Memory B cell (primary cell): Measurements from ENCODE around the gene ANKRD18A.
"Not testable (repeated sequence)": the region's sequence is repeated elsewhere in the genome, so short reads cannot be mapped to it uniquely, and the experiment has no call there.

ENCODE experiments used
- ATAC-seq: fragments of 150-1000 bp; cut with Tn5 transposase; 2 replicates; pipeline ENCODE4 v1.10.0; 2021; ENCODE audit warnings: low read depth, mild to moderate bottlenecking, moderate library complexity
- DNase-seq, 2 donors: peaks; one replicate each; pipeline ENCODE4 v3.0.0; 2022; ENCODE audit warnings: low spot score in 2 of 2
- H3K27ac Mint-ChIP-seq: one replicate; pipeline ENCODE4 v1.8.0; 2022; ENCODE audit warnings: mild to moderate bottlenecking, moderate library complexity, mixed read lengths
- H3K27me3 Mint-ChIP-seq: one replicate; pipeline ENCODE4 v1.8.0; 2022; ENCODE audit warnings: mixed read lengths
- H3K36me3 Mint-ChIP-seq: one replicate; pipeline ENCODE4 v1.8.0; 2022; ENCODE audit warnings: mild to moderate bottlenecking, mixed read lengths
- H3K4me1 Mint-ChIP-seq: one replicate; pipeline ENCODE4 v1.8.0; 2022; ENCODE audit warnings: mixed read lengths
- H3K4me3 Mint-ChIP-seq: one replicate; pipeline ENCODE4 v1.8.0; 2022; ENCODE audit warnings: mild to moderate bottlenecking, moderate library complexity, mixed read lengths
- H3K9me3 Mint-ChIP-seq: one replicate; pipeline ENCODE4 v1.8.0; 2022; ENCODE audit warnings: mixed read lengths

Gene ANKRD18A

GRCh38 chr9:38546497-38547163, 73.8 kb downstream of the ANKRD18A start:
- ATAC-seq, H3K27me3 Mint-ChIP-seq, H3K9me3 Mint-ChIP-seq, H3K27ac Mint-ChIP-seq, H3K36me3 Mint-ChIP-seq, H3K4me3 Mint-ChIP-seq, DNase-seq, H3K4me1 Mint-ChIP-seq: not testable (repeated sequence)

GRCh38 chr9:38540535-38540934, 79.9 kb downstream of the ANKRD18A start:
- H3K4me3 Mint-ChIP-seq, ATAC-seq, H3K9me3 Mint-ChIP-seq, H3K4me1 Mint-ChIP-seq, H3K27ac Mint-ChIP-seq, H3K36me3 Mint-ChIP-seq, H3K27me3 Mint-ChIP-seq, DNase-seq: not testable (repeated sequence)

DNA sequence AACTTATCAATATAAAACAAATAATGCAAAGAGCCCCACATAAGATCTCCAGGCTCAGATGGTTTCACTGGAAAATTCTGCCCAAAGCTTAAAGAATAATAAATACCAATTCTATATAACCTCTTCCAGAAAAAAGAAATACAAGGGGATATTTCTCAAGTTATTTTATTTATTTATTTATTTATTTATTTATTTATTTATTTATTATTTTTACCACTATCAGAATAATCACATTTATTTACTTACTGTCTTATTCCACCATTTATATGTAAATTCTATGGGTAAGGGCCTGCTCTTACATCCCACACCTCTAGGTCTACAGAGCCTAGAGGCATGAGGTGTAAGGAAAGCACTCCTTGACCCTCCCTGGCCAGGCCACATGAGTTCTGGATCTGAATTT, 91.1 kb downstream of the ANKRD18A start:
- ATAC-seq (no peak), DNase-seq (no peak)
- H3K4me1 Mint-ChIP-seq = no peaks in the 10 kb centered on the region
- no peaks in the 10 kb centered on the region for H3K36me3 Mint-ChIP-seq
- H3K9me3 Mint-ChIP-seq = peaks cover 2% of the 10 kb centered on the region
- H3K27me3 Mint-ChIP-seq = peaks cover 2% of the 10 kb centered on the region
- no peak overlapping the region for H3K27ac Mint-ChIP-seq
- no peak overlapping the region for H3K4me3 Mint-ChIP-seq

DNA sequence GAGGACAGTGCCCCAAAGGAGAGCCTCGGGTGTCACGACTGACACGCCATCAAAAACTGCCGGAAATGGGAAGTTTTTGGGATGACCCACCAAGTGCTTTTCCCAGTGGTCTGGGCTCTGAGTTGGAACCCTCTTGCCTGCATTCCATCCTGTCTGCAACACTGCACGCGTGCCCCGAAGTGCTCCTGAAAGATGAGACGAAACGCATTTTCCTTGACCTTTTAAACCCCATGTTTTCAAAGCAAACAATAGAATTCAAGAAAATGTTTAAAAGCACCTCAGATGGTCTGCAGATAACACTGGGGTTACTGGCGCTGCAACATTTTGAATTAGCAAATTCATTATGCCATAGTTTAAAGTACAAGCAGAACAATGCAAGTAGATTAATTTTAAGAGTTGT, 92.9 kb downstream of the ANKRD18A start:
- no peak overlapping the region for H3K27ac Mint-ChIP-seq
- H3K27me3 Mint-ChIP-seq = peaks cover 2% of the 10 kb centered on the region
- H3K9me3 Mint-ChIP-seq = peaks cover 2% of the 10 kb centered on the region
- no peak for ATAC-seq
- DNase-seq = no peak
- H3K4me3 Mint-ChIP-seq = no peak overlapping the region
- no peaks in the 10 kb centered on the region for H3K4me1 Mint-ChIP-seq
- H3K36me3 Mint-ChIP-seq = no peaks in the 10 kb centered on the region

DNA sequence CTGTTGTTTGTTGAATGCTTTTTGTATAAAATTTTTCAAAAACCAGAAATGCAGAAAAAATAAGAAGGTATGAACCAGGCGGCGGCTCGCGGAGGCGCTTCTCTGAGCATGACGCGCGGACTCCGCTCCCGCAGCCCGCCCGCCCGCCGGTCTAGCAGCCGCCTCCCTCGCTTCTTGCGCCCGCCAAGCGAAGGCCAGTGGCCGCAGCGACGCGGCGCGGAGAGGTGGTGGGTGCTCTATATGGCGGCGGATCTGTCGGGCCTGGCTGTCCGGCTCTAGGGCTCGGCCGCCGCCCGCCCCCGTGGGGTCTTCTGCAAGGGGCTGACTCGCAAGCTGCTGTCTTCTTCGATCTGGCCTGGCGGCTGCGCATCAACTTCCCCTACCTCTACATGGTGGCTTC, 93.8 kb downstream of the ANKRD18A start:
- DNase-seq (no peak), ATAC-seq (no peak)
- Mint-ChIP-seq H3K4me1 (no peaks in the 10 kb centered on the region), H3K4me3 (no peak overlapping the region), H3K36me3 (no peaks in the 10 kb centered on the region), H3K9me3 (peaks cover 2% of the 10 kb centered on the region), H3K27me3 (peaks cover 2% of the 10 kb centered on the region), H3K27ac (no peak overlapping the region)

- Mint-ChIP-seq H3K36me3 (no peaks in the 10 kb centered on the region), H3K9me3 (no peaks in the 10 kb centered on the region), H3K27me3 (peaks cover 2% of the 10 kb centered on the region), H3K4me3 (no peak overlapping the region), H3K4me1 (no peaks in the 10 kb centered on the region), H3K27ac (no peak overlapping the region)
- ATAC-seq (no peak), DNase-seq (no peak)
Measured at GRCh38 chr9:38523121-38523520, 97.3 kb downstream of the ANKRD18A start.

GRCh38 chr9:38521762-38522161, 98.6 kb downstream of the ANKRD18A start:
- no peak overlapping the region for H3K4me3 Mint-ChIP-seq
- no peaks in the 10 kb centered on the region for H3K4me1 Mint-ChIP-seq
- H3K36me3 Mint-ChIP-seq = no peaks in the 10 kb centered on the region
- no peak overlapping the region for H3K27ac Mint-ChIP-seq
- DNase-seq (no peak), ATAC-seq (no peak)
- H3K9me3 Mint-ChIP-seq = no peaks in the 10 kb centered on the region
- peaks cover under 1% of the 10 kb centered on the region for H3K27me3 Mint-ChIP-seq
